ENCODE data around the gene FOXA3.

Gene FOXA3

DNA sequence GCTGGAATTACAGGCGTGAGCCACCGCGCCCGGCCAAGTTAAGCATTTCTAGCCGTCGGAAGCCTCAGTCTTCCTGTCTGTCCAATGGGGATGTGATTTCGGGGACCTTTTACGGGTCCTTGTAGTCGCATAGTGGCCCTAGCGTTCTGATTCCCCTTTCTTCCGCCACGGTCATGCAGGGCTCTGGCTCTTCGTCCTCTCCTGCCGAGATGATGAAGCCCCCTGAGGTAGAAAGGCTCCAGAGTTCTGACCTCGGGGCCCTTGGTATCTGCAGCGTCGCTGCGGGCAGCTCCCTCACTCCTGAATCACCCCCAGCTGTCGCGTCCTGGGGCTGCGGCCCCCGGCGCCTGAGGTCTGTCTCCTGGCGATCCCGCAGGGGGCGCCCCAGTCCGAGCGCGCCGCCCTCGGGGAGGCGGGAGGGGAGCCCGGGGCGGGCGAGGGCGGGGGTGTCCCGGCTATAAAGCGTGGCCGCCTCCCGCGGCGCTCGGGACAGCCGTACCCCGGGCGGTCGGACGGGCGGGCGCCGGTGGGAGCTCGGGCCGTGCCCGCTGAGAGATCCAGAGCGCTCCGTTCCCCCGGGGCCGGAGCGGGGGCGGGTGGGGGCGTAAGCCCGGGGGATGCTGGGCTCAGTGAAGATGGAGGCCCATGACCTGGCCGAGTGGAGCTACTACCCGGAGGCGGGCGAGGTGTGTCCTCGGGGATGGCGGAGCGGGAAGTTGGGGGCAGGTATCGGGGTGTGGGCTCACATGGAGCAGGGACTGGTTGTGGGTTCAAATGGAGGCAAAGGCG is at the start of gene FOXA3:
TSS of gene FOXA3 (plus strand) at position 487 of the 789 bp plus-strand sequence. CDS start at position 618, 131 bp downstream.
- DNase-seq, result no peak

DNA sequence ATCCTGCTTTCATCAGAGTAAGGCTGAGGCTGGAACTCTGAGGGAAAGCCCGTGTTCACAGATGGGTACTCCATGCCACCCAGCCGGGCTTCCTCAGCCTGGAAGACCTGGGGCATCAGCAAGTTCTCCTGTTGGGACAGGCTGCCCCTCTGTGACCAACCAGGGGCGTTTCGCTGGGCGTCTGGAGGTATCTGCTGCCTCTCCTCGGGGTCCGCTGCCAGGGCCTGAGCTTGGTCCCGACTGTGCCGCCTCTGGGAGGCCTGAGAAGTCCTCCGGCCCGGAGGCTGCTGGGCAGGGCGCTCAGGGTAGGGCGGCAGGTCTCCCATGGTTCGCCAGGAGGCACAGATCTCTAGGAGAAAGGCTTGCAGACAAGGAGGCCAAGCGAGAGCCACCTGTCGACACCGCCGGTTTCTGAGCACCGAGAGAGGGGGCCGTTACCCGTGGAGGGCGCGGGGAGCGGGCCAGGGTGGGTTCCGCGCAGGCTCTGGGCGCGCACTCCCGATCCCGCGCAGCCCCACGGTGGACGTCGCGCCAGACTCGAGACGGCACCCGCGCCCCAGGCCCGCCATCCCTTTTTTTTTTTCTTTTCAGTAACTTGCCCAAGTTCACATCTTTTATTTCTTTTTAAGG is 49.2 kb upstream of the FOXA3 start, which contains the start of gene RSPH6A:
TSS of gene RSPH6A (minus strand) at position 458 of the 630 bp plus-strand sequence. CDS start at position 326, 132 bp downstream.
- DNase-seq, result no peak

DNA sequence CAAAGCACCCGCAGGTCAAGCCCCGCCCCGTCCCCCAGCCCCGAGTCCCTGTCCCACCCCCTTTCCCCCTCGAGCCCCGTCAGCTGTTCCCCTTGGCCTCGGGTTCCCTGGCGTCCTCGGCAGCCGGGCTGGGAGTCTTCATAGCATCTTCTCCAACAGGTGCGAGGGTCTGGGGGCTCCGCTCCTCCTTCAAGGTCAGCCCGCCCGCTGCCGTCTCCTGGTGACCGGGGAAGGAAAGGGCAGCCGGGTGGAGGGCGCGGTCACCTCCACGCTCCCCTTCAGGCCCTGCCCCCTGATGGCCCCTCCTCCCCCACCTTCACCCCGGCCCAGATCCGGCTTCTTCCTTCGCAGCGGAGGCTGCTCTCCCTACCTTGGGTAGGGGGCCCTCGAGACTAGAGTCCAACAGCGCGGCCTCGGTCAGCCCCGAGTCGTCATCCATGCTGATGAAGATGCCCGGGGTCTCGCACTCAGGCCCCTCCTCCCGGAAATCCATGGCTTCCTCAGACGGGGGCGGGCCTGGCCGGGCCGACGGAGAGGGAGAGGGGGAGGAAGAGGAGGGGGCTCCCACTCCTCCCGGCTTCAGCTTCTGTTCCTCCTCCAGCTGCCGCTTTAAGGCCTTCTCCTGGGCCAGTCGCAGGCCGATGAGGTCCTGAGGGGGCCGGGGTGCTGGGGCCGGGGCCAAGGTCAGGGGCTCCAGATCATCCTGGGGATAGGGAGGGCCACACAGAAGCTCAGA is 48.5 kb upstream of the FOXA3 start:
- no peak for DNase-seq

DNA sequence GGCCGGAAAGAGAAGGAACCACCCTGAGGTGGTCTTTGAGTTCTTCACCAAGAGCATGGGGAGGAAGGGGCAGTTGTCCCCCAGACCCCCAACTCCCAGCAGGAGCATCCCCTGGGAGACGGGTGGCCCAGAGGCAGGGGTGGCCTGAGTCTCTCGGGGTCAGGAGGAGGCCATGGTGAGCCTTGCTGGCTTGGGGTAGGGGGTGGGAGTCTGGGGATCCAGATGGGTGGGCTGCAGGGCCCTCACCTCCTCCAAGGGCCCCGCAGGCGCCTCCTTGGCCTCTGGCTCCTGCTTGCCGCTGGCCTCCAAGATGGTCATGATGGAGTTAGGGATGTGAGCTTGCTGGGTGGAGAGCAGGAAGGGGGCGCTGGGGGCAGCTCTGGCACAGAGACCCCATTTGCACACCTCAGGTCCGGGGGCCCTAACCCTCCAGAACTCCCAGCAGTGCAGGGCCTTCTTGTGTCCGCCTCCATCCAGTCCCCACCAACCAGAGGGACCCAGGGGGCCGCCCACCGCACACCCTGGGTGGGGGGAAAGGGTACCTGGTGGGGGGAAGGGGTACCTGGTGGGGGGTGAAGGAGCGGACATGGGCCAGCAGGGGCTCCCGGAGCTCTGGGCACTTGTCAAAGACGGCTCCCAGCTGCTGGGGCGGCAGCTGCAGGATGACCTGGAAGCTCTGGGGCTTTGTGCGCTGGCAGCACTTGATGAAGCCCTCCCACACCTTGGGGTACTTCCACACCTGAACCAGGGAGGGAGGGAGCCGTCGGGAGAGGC is 47.7 kb upstream of the FOXA3 start:
- DNase-seq, result no peak

DNA sequence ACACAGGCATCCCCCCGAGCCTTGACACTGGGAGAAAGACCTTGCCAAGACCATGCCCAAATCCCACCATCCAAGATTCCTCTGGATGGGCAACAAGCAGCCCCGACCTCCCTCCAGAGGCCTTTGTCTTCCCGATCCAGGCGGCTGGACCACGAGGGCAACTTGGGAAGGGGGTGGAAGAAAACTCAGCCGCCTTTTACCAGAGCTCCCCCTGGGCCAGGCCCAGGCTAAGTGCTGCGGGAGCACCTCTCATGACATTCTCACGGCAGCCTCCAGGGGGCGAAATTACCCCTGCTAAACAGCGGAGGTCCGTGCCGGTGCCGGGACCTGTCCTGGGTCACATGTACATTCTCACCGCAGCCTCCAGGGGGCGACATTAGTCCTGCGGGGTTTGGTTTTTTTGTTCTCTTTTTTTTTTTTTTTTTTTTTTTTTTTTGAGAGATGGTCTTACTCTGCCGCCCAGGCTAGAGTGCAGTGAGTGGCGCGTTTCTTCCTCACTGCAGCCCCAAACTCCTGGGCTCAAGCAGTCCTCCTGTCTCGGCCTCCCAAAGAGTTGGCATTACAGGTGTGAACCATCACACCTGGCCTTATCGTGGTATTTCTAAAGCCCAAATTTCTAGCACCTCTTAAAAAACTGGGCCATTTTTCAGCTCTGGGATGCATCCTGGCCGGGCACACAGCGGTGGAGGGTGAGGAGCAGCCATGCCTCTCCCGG is 47.0 kb upstream of the FOXA3 start:
- DNase-seq, result peak; percentile 66

DNA sequence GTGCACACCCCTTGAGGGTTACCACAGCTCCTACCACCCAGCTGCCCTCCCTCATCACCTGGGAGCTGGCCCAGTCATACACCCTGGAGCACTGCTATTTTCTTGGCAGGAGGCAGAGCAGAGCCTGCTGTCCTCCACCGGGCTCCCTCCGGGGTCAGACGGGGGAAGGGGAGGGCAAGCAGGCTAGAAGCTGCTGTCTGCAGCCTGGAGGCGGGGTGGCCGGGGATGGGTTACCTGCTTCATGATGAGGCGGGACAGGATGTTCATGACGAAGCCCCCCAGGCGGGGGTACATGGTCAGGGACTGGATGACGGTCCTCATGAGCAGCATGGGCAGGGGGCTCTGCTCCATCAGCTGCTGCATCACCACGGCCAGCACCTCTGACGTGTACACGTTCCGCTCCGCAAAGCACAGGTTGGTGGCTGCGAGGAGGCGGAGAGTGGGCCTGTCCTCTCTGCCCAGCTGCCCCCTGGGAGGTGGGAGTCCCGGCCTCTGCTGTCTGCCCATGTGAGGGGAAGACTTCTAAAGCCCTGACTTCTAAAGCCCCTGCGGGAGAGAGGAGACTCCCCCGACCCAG is 46.3 kb upstream of the FOXA3 start:
- no peak for DNase-seq

DNA sequence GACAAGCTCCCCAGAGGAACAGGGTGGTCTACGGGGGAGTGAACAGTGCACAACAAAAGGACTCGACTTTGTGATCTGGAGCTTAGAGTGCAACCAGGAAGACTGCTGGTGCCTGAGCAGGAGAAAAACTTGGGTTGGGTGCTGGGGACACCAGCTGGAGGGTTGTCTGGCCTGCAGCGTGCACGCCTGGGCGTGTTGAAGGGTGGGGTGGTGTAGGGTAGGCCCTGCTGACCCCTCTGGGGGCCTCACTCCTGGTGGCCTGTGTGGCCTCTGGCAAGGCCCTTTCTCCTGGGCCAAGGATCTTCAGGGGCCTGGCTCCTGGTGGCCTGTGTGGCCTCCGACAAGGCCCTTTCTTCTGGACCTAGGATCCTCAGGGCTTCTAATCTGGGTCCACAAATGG is 44.4 kb upstream of the FOXA3 start:
- DNase-seq, result no peak

DNA sequence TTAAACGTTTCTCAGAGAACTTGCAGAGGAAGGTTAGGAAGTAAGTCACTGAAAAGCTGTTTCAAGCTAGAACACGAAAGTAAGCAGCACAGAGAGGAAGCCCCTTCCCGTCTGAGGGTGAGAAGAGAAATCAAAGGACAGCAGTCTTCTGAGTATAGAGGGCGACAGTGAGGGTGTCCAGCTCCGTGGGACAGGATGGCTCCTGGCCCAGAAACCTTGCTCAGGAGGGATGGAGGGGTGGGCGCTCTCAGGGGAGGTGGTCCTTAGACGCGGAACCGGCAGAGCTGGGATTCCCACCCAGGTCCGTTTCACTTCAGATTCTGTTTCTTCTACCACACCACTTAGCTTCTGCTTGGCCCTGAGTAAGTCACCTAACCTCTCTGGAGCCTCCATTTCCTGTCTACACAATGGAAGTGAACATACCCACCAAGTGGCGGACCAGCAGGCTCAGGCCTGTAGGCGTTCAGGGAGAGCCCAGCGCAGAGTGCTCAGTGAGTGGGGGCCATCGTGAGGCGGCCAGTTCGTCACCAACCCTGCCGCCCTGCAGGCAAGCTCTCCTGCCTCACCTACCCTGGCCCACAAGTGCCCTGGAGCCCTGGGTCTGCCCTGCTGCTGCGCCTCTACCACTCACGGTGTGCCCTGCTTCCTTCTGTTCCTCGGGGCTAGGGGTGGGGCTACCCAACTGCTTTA is 43.6 kb upstream of the FOXA3 start:
- no peak for DNase-seq

DNA sequence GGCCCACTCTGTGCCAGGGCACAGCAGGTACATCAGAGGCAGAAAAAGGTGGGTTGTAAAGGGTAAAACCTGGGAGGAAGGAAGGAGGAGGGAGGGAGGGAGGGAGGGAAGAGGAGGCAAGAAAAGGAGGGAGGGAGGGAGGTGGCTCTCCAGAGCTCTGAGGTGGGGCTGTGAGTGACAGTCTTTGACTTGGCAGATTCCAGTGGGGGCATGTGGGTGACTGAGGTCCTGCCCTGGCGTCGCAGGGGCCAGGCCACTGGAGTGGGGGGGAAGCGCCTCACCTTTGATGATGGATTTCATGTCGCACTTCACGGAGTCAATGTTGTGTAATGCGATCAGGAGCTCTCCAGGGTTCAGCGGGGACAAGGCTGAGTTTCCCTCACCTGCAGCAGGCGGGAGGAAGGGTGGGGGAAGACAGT is 43.0 kb upstream of the FOXA3 start:
- no peak for DNase-seq

DNA sequence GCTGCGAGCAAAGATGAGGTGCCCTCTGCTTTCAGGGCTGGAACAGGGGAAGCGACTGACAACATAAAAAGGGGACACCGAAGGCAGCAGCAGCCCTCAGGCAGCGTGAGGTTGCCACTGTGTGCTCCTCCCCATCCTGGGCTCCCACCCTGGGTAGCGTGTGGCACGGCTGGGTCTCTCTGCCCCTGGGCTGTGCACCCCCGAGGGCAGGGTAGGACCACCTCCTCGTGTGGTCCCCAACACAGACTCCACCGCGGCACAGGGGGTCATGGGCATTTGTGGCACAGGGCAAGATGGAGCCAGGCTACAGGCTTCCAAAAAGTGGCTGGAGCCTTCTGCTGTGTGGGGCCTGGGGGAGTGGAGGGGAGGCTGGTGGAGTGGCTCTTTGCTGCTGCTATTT is 42.6 kb upstream of the FOXA3 start:
- no peak for DNase-seq

DNA sequence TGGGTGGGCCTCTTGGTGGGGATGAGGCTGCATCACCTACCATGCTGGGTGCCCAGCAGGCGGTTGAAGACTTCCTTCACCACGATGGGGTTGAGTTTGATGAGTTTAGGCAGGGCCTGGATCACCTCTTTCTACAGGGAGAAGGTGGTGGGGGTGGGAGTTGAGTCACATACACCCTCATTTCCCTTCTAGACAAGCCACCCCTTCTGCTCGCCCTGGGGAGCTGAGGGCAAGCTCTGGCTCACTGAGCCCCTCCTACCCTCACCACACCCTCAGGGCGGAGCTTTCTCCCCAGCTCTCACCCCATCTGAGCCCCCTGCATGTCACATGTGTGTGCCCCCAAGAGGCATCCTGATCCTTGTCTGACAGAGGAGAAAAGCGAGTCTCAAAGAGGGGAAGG is 41.4 kb upstream of the FOXA3 start:
- no peak for DNase-seq

DNA sequence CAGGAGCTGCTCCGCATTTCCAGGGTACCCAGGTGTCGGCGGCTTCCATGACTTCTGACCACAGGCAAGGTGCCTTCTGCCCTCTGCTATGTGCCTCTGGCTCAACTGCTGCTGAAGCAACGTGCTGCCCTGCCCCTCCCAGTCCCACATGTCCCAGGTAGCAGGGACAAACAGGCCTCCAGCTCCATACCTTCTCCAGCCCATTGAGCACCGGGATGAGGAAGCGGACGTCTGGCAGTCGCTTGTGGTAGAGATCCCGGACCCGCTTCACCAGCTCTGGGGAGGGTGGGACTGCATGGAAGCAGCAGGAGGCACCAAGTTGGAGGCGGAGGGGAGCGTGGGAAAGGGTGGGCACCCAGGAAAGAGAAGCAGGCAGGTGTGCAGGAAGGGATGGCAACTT is 40.9 kb upstream of the FOXA3 start:
- no peak for DNase-seq

DNA sequence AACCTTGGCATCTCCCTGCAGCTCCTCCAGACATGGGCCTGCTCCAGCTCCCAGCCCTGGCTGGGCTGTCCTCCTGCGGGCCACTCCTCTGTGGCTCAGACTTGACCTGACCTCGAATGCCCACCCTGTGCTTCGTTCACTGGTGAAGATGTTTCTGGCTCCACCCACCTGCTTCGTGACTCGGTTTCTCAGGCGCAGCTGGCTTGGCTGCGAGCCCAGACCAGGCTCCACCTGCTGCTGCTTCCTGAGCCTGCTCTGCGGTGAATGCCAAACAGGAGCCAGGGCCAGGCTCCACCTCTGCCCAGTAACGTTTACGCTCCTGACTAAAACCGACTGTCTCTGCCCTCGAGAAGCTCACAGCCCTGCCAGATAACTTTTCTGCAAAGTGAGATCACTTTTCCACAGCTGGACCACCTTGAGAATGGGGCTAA is 40.1 kb upstream of the FOXA3 start:
- peak; percentile 34 for DNase-seq

DNA sequence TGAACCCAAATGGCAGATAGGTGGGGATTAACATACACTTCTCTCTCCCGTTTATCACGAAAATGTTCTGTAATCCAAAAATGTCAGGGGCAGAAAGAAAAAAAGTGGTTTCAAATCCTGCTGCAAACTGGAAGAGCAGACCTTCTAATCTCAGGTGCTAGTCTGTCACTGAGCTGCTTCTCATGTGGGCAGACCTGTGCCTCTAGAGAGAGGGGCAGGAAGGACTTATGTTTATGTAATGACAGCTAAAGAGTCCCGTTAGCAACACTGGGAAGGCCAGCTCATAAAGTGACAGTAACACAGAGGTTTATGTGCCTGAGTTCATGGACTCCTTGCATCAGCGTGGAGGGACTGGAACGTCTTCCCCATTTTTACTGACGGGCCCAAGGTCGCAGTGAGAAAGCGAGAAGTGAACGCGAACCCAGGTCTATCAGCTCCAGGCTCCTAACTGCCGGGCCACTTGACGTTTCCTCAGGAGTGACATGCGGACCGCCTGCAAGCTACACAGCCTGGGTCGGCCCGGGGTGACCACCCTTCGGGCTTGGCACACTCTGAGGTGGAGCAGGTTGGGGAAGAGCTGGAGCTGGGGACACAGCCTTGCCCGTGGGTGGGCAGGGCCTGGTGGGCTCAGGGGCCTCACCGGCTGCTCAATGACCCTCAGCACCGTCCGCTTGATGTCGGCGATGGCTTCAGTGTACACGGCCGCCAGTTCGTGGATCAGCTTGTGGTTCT is 39.4 kb upstream of the FOXA3 start:
- DNase-seq, result no peak

DNA sequence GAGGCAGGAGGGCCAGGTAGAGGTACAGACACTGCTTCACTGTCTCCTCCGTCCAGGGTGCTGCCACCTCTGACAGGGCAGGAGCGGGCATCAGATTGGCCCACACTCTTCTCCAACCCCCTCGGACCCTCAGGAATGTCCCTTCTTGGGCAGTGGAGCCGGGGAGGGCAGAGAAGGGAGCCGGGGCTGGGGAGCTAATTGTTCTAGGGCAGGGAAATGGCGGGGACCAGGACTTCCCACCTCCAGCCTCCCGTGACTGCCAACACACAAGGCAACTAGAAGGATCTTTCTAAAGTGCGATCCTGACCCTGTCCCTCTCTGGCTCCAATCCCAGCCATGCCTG is 38.9 kb upstream of the FOXA3 start:
- no peak for DNase-seq

DNA sequence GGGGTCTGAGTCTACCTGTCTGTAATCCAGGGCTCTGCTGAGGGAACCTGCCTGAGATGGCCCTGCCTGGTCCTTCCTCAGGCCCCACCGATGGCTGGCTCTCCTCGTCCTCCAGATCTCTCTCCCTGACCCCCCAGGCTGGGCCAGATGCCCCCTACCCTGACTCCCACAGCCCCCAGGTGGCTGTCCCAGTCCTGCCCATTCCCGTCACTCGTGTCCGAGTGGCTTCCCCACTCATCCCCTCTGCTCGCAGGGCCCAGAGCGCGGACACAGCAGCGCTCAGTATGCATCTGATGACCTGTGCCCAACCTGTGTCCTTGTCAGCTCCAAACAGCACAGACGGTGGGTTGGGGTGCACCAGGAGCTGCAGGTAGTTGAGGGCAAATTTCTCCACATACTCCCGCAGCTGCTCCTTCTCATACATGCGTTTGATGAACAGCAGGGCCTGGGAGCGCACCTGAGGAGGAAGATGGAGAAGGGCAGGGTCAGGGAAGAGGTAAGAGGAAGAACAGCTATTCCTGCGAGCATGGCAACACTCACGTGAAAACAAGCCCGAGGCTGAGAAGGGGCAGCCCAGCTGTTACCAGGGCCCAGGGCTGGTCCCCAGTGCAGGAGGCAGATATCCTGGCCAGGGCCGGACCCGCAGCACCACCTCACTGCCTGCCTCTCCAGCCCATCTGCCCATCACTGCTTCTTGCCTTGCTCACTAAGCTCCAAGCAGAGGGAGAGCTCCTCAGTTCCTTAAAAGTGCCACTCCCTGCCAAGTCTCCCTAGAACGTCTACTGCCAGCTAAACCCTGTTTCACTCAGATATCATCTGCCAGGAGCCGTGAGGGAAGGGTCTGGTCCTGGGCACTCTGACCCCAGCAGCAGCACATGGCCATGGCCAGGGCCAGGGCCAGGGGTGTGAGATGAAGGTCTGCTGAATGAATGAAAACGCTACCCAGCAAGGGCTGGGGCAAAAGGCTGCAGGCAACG is 37.9 kb upstream of the FOXA3 start:
- no peak for DNase-seq

DNA sequence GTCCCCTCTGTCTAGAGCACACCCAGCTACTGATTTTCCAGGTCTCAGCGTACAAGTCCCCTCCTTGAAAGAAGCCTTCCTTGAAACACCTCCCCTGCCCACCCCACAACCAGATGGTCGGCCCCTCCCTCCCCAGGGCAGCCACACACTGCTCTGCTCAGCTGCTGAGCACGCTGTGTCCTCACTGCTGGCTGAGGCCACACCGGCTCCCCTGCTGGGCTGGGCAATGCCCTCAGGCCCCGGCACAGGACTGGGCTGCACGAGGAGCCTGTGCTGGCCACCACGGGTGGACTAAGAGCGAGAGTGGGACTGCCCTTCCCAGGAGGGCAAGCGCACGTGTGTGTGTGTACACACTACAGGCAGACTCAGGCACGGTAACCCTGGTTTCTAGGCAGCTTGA is 37.2 kb upstream of the FOXA3 start:
- no peak for DNase-seq

DNA sequence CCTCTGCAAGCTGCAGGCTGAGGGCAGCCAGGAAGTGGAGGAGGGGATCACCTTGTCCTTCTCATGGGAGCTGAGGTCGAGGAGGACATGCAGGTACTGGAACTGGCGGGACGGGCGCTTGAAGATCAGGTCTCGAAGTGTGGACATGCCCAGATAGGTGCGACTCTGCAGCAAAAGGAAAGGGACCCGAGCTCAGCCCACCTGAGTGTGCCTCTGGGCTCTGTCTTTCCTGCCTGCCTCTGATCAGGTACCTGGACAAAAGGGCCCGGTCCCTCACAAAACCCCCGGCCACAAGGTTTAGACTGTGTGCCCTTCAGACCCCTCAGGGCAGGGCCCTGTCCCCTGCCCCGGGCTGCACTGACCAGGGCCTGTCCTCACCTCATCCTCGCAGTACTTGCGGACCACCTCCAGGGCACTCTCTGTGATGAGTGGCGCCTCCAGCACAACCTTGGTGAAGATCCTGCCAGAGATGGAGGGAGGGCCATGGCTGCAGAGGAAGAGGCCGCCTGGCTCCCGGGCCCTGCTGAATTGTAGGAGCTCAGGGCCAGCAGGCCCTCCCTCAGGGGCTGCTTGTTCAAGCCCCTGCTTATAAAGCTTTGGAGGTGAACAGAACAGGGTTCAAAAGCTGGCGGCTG is 36.5 kb upstream of the FOXA3 start:
- DNase-seq, result no peak

DNA sequence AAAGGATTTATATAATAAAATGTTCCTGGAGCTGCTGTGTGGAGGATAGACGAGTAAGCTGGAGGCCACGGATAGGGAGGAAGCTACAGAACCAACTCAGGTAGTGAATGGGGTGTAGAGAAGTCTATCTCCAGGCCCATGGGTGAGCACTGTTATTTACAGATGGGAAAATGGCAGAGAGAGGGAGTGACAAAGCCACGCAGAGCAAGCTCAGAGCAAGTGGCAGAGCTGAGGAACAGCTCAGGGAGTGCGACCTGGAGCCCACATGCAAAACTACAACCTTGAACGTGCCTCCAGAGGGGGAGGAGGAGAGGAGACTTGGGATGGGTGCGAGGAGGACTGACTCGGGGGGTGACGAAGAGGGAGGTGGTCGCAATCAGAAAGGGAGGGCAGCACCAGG is 35.6 kb upstream of the FOXA3 start:
- no peak for DNase-seq
